Mesenteric fat pad (tissue), 1 donor: ENCODE measurements around the gene FAM193A. TPM values are rescaled to one million over a fixed set of nuclear protein-coding genes. Genes with fewer than 3 reads are reported as not detected.

Experiments used
- DNase-seq: peaks from one replicate; pipeline ENCODE4 v3.0.0-alpha.2; 2020; ENCODE audit warnings: low spot score
- total RNA-seq: library from RNA; stranded (reverse); fragmentation: NEBNext Ultra II Directional; extraction: Animal tissue kit (Norgen Biotek cat#: 25700); gene quantifications from one replicate; pipeline ENCODE4 v1.2.1, GENCODE V29; 2021
- donor health status: DM: yes; HTN: yes; CAD: no.

FAM193A gene
- total RNA-seq, 1 donor from 2014 or later = 25.3 TPM

DNA sequence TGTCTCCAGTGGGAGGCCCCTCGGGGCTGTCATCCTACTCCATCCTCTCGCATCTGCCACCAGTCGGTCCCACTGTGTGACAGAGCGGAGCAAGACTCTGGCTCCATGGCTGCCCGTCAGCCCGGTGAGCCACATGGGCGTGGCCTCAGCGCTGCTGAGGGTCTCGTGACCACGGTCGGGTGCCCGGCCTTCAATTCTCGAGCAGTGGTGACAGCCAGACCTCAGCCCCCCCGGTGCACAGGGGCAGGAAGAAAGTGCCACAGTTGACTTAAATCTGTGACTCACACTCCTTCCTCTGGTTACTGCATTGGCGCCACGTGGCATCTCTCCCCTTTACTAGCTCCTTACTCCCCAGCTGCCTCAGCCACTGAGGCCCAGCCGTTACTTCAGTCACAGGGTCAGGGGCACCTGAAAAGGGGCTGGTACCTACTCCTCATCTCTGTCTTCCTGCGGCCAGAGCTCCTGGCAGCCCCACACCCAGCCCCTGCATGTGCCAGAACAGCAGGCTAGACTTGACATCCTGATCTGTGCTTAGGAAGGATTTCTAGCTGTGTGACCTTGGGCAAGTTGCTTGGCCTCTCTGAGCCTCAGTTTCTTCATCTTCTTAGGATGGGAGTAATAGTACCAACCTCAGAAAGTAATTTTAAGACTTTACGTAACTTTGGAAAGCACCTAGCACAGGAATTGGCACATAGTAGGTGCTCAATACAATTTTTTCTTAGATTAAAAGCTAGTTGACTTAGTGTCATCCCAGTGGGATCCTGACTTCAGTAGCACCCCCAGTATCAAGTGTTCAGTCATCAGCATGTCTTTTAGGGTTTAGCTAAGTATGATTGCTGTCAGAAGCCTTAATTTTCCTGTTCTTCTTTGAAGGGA is 153.6 kb downstream of the FAM193A start:
- peak; percentile 77 for DNase-seq

- peak; percentile 59 for DNase-seq
Observed at GRCh38 chr4:2691313-2691712, 154.9 kb downstream of the FAM193A start.

DNA sequence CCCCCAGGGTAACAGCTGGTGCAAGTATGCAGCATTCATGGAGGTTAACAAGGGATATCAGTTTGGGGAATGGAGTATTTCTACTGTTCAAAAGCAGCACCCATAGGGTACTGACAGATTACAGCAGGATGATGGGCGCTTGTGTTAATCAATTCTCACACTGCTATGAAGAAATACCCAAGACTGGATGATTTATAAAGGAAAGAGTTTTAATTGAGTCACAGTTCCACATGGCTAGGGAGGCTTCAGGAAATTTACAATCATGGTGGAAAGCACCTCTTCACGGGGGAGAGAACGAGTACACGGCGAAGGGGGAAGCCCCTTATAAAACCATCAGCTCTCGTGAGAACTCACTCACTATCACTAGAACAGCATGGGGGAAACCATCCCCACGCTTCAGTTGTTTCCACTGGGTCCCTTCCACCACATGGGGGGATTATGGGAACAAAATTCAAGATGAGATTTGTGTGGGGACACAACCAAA is 155.5 kb downstream of the FAM193A start:
- DNase-seq = no peak

DNA sequence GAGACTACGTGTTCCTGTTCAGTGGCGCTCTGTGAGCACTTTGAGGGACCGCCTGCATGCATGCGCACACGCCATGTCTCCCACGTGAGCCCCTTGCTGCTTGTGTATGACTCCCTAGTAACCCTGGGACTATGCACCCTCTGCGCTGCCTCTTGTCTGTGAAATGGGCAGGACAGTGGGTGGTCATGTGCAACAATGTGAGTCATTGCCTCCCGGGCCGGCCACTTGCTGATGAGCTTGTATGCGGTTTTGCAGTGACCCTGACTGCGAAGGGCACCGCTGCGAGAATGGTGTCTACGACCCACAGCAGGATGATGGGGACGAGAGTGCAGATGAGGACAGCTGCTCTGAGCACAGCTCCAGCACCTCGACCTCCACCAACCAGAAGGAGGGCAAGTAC is 158.2 kb downstream of the FAM193A start:
- peak; percentile 87 for DNase-seq

DNA sequence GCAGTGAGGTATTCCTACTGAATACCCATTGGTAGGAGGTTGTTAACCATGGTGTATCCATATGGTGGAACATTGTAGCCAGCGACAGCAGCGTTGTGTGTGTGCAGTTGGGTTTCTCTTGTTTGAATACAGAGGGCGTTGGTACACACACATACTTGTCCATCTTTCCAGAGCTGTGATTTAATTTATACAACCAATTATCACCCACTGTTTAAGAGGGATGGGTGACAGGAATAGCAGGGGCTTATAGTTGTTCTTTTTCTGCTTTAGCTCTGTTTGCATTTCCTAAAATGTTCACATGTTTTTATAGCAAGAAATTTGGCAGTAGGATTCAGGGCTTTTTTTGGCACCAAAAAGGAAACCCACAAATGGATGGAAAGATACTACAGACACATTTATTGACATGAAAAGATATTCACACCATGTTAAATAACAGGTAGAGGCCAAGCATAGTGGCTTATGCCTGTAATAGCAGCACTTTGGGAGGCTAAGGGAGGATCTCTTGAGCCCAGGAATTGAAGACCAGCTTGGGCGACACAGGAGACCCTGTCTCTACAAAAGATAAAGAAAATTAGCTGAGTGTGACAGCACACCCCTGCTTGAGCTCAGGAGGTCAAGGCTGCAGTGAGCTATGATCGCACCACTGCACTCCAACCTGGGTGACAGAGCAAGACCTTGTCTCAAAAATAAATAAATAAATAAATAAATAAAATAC is 159.1 kb downstream of the FAM193A start:
- DNase-seq = peak; percentile 22

DNA sequence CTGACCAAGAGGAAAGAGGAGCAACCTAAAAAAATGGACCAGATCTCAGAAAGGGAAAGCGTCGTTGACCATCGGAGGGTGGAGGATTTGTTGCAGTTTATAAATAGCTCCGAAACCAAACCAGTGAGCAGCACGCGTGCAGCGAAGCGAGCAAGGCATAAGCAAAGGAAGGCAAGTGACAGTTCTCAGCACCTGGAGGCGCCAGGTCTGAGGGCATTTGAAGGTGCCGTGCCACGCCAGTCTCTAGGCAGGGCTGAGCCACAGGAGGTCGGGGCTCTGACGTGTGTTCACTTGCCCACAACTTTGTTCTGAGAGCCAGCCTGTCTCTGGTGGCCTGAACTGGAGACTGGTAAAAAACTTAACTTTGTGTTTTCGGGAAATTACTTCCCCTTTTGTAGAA is 160.0 kb downstream of the FAM193A start:
- DNase-seq = peak; percentile 80

DNA sequence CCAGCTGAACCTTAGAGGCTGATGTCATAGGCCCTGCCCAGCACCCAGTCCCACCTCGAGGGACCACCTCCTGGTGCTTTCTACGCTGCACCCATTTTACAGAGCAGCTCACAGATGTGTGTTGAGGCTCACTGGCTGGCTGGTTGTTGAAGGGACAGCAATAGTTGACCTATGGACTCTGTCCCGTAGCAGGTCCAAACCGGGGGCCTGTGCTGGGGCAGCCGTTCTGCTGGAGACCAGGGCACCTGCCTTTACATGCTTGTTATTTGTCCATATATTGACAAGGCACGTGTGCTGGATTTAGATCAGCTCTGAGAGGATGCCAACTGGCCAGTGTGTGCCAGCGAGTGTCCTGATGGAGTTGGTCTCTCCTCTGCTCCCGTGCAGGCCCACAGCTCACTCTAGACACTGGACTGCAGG is 161.6 kb downstream of the FAM193A start:
- DNase-seq = peak; percentile 59

GRCh38 chr4:2698504-2698903 is 162.1 kb downstream of the FAM193A start:
- DNase-seq = peak; percentile 5

DNA sequence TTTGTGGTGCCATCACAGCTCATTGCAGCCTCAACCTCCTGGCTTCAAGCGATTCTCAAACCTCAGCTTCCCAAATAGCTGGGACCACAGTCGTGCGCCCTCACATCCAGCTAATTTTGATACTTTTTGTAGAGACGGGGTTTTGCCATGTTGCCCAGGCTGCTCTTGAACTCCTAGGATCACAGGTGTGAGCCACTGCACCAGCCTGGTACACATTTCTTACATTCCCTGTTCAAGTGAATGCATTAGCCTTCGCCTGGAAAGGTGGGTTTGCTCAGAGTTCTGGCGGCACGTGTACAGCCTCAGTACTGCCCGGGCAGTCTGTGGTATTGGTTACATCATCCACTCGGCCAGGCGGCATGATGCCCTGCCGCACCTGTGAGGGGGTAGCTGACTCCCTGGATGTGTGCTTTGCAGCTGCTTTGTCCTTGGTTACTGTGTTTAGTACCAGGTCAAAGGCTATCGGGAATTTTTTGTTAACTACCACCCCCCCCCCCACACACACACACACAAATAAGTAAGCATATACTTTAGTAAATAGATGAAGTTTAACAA is 162.6 kb downstream of the FAM193A start:
- peak; percentile 59 for DNase-seq

- peak; percentile 5 for DNase-seq
Observed at GRCh38 chr4:2699534-2699933, 163.1 kb downstream of the FAM193A start.

DNA sequence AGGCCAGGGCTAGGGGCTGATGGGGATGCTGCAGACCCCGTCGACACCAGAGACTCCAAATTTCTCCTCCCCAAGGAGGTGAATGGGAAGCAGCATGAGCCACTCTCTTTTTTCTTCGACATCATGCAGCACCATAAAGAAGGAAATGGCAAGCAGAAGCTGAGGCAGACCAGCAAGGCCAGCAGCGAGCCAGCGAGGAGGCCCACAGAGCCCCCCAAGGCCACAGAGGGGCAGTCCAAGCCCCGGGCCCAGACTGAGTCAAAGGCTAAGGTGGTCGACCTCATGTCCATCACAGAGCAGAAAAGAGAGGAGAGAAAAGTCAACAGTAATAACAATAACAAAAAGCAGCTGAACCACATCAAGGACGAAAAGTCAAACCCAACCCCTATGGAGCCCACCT is 163.6 kb downstream of the FAM193A start:
- DNase-seq = peak; percentile 64

- peak; percentile 22 for DNase-seq
Observed at GRCh38 chr4:2702361-2702760, 165.9 kb downstream of the FAM193A start.

DNA sequence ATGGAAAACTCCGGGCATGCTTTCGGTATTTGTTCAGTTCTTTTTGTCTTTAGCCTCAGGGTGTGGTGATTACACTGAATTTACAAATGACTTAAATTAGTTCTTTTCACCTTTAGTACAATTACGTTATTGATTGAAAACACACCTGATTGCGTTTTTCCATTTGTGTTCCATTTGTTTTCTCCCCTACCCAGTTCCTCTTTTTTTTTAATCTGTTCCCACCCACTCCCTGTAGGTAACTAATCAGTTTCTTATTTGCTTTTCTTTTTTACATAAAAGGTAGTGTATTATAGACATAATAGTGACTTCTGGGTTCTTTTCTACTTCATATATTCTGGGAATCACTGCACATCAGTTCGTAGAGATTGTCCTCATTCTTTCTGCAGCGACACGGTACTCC is 166.3 kb downstream of the FAM193A start:
- no peak for DNase-seq

DNA sequence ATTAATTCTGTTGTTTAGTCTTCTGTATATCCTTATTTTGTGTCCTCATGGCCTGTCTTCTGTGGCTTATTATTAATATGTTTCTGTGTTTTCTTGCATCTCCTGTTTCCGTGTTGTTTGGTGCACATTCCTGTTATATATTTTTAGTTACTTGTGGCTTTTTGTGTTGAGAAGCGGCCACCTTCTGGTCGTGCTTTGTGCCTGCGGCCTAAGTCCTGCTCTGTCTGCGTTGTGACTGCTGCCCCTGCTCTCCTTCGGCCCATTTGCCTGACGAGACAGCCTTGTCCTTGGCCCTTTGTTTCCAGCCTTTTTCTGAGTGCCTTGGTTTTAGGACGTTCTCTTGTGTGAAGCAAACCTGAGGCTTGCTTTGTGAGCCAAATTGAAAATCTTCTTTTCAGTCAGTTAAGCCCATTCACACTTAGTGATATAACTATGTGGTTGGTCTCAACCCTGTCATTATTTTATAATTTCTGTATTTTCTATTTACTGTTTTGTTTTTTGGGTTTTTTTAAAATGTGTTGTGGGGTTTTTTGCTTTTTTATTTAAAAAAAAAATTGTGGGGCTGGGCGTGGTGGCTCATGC is 175.9 kb downstream of the FAM193A start:
- DNase-seq = no peak

DNA sequence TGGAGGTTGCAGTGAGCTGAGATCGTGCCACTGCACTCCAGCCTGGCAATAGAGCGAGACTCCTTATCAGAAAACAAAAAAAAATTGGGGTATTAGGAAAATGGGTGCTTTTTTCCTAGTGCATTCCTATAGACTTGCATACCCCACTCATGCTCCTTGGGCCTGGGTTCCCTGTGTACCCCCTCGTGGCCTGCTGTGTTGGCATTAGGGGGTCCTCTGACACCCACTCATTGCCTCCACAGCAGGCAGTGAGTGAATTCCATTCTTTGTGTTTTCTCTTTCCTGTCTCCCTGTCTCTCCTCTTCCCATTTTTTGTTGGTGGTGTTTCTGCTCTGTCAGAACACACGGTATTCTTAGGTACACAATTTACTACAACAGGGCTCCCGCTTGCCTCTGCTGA is 176.9 kb downstream of the FAM193A start:
- DNase-seq = peak; percentile 53

GRCh38 chr4:2714061-2714770 is 177.8 kb downstream of the FAM193A start:
- peak; percentile 73 for DNase-seq

GRCh38 chr4:2714918-2715317 is 178.5 kb downstream of the FAM193A start:
- peak; percentile 41 for DNase-seq

DNA sequence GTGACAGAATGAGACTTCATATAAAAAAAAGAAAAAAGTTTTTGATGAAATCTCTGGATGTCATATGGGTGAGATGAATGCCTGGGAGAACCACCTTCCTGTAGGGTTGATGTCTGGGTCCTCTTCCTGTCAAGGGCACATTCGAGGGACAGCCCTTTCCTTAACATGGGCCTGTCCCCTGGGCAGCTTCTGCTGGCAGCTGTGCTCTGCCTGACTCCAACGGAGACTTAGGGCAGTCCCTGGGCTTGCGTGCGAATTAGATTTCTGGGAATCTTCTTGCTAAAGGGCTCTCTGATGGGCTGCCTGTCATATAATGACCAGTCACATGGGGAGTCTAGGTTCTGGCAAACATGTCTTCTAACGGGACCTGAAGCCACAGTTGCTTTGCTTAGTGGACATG is 179.0 kb downstream of the FAM193A start:
- DNase-seq = no peak

DNA sequence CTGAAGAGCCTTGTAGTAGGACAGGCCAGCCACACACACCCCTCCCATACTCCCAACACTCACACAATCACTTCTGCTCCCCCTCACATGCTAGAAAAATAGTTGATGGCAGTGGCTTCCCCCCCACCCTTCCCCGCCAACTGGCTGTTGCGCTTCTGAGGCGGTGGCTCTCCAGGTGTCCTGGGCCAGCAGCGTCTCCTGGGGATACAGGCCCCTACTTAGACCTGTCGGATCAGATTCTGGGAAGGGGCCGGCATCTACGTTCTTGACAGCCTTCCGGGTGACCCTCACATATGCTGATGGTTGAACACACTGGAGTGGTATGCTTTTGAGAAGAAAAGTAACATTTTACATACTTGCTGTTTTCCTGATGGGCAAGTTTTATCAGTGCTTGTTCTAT is 179.8 kb downstream of the FAM193A start:
- peak; percentile 69 for DNase-seq

DNA sequence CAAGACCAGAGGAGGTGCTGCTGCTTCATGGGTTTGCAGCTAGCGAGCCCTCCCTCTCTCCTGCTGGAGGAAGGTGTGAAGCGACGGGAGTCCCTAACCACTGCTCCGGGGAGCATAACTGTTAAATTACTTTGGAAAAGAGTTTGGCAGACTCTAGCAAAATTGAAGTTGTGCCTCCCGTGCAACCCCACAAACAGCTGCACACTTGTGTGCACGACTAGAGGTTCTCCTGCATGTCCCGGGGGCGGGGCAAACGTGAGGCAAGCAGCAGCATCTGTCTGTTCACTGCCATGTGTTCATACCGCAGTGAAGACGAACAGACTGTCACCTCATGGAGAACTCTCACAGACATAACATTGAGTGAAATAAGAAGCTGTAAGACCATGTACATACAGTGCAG is 185.1 kb downstream of the FAM193A start:
- DNase-seq = peak; percentile 65

GRCh38 chr4:2722033-2722432 is 185.6 kb downstream of the FAM193A start:
- DNase-seq = no peak
